ENCODE measurements around the gene NFIA. TPM values are rescaled to one million over a fixed set of nuclear protein-coding genes. Genes with fewer than 3 reads are reported as not detected.
A peak's percentile ranks its signal among the peaks of the same experiment; 100 is the strongest.

Gene NFIA
- polyA plus RNA-seq, 1 donor, result 22.8 TPM

DNA sequence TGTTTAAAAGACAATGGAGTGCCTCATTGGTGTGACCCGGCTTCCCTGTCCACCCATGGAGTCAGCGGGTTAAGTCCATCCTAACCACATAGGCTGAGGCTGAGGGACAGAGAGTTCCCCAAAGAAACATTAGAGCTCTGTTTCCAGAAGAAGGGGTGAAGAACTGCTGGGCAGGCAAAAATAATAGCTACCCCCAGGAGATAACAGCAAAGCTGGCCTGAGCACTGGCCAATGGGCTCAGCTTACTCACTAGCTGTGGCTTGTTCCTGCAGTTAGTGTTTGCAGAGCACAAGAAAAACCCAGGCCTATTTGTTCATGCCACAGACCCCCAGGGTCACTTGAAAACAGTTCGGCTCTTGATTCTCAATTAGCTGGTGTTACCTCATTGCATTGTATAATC, 311.2 kb downstream of the NFIA start:
- no peak for DNase-seq (ENCODE audit: low read depth)

DNA sequence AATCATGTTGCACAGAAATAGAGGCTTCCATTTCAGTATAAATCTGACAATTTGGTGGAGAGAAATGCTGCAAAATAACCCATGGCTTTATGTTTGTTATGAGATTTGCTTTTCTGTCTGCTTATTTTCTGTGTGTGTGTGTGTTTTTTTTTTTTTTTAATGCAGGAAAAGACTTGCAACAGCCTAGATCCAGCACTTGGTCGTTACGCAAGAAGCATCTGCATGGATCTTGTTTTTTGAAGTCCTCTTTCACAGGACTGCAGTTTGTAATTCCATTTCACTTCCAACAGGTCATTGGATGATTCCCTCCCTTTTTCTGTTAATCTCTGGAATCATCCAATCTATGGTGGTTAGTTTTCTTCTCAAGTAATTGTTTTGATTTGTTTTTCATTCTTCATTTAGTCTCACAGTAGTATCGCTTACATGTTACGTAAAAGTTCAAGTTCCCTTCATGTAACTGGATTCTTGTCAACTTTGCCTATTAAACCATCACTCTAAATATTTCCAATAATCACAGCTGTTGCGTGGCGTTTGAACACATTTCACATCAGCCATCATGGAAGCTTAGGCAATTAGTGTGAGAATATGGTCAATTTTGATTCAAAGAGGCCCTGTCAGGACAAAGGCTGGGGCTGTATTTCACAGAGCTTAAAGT, 312.9 kb downstream of the NFIA start:
- DNase-seq (ENCODE audit: low read depth), result no peak

DNA sequence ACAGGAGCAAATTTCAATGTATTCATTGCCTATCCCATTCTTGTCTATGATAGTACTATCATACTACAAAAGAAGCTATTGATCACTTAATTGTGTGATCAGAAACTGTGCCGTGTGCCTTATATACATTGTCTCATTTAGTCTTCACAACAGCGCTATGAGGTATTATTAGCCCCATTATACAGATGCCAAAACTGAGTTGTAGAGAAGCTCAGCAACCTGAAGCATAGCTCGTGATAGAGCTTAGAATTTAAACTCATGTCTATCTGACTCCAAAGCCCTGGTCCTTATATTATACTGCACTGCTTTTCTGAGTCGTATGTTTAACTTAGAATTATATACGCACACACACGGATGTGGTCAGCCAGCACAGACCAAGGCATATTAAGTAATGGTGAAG, 315.1 kb downstream of the NFIA start:
- DNase-seq (ENCODE audit: low read depth), result no peak

DNA sequence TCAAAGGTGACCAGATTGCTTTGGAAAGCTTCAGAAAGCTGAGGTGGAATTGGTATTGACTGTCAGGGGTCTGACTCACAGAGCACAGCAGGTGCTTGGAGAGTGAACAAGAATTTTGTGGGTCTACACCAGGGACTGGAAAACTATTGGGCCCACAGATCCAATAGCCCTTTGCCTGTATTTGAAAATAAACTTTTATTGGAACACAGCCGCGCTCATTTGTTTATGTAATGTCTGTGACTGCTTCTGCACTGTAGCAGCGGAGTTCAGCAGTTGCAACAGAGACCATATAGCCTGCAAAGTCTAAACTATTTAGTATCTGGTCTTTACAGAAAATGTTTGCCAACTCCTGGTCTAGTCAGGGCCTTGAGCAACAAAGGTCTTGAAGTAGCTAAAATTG, 315.6 kb downstream of the NFIA start:
- peak; percentile 65 for DNase-seq (ENCODE audit: low read depth)

DNA sequence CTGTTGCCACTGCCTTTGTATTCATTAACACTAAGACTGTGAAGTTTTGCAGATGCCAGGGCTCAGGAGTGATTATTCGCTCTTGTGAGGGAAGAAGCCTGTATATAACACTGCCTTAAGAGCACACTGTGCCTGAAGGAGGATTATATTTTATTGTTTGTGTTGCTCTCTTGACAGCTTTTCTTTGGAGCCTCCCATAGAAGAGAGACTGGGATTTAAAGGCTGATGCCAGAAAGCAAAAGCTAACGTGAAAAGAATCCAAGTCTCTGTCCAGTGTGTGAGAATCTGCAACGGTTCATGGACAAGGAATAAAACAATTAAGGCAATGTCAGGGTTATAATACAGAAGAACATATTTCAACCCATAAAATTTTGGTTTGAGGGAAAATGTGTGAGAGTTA, 316.8 kb downstream of the NFIA start:
- DNase-seq (ENCODE audit: low read depth), result peak; percentile 65

GRCh38 chr1:61400131-61400770, 317.9 kb downstream of the NFIA start:
- DNase-seq (ENCODE audit: low read depth), result no peak

DNA sequence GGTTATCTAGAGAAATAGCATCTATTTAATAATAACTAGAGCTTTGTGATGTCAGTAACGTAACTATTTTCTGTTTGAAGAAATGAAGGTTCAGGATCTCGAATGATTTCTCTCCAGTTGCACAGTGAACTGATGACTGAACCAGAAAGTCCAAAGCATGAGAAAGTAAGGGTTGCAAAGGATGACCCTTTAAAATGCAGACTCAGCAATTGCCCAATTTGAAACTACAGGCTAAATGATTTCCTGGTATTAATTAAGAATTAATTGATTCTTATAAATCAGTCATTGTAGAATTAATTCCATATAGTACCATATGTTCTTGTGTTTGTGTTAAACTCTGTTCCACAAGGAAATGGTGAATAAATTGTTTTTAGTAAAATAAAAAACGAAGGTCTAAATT, 318.6 kb downstream of the NFIA start:
- DNase-seq (ENCODE audit: low read depth), result no peak

DNA sequence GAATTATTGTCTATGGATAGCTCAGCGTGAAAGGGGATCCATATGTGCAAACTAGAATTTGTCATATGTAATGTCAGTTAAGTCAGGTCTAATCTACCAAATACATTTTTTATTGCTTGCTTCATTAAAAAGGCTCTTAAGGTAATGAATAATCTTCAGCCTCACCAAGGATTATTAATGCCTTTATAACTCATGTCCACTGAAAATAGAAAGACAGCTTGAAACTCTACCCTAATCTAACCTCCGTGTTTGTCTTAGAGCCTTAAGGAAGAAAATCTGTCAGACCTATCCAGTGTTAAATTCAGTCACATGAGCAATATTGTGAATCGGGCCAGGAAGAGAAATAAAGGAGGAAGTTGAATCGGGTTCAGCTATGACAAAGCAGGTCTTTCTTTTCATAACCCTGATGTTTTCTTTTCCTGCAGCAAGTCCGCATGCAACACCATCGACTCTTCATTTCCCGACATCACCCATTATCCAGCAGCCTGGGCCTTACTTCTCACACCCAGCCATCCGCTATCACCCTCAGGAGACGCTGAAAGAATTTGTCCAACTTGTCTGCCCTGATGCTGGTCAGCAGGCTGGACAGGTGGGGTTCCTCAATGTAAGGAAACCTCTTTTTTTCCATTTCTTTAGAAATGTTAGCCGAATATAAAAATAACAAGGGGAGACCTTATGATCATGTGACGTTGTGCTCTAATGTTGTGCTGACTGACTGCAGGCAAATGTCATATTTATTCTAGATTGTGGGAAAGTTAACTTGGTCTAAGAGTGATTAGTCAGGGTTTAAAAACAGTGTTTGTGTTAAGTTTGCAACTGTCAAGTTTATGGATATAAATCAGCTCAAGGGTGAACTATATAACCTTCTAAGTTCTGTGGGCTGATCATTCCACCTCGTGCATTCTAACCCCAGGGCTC, 321.6 kb downstream of the NFIA start:
- no peak for DNase-seq (ENCODE audit: low read depth)

- no peak for DNase-seq (ENCODE audit: low read depth)
Observed at GRCh38 chr1:61404597-61405376, 322.4 kb downstream of the NFIA start.

DNA sequence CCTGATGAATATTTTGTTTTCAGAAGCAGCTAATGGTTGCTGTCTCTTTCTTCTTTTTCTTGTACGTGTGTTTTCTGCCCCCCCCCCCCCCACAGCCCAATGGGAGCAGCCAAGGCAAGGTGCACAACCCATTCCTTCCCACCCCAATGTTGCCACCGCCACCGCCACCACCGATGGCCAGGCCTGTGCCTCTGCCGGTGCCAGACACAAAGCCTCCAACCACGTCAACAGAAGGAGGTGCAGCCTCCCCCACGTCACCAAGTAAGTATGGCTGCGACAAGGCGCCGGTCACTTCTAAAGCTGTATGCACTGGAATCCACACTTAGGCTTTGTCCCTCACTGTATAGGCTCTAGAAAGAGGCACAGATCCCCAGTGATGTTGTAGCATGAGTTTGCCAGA, 324.1 kb downstream of the NFIA start:
- DNase-seq (ENCODE audit: low read depth), result no peak

DNA sequence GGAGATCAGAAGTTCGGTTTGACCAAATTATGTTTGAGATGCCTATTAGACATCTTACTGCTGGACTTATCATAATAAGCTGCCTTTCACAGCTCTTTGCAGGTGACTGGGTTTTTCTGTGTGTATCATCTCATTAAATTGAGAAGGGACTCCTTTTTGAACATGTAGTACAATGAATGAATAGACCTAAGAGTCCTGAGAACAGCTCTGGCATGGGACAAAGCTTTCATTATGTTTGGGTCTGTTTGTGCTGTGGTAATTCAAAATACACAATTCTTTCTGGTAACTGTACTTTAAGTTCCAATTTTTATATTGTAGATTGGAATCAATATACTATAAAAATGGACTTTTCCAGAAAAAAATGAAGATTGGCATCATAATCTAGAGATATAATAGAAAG, 330.2 kb downstream of the NFIA start:
- no peak for DNase-seq (ENCODE audit: low read depth)

GRCh38 chr1:61419196-61419595, 336.8 kb downstream of the NFIA start:
- no peak for DNase-seq (ENCODE audit: low read depth)

DNA sequence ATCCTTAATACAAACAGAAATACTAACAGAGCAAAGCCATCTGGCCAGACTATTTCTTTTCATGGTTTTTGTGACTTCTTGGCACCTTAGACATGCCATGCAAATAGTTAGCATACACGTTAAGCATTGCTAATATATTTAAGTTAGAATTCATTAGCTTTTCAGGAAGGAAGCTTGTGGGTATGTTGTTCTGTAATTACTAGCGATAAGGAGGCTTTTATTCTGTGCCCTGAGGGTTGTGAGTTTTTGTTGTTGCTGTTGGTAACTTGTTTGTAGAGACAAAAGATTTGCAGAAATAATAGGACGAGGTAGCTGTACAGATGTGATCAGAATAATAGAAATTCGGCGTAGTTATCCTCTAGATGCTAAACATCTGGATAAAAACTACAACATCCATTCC, 337.3 kb downstream of the NFIA start:
- no peak for DNase-seq (ENCODE audit: low read depth)

- DNase-seq (ENCODE audit: low read depth), result no peak
Observed at GRCh38 chr1:61420243-61420642, 337.9 kb downstream of the NFIA start.

GRCh38 chr1:61420909-61421835, 338.8 kb downstream of the NFIA start:
- DNase-seq (ENCODE audit: low read depth), result no peak

DNA sequence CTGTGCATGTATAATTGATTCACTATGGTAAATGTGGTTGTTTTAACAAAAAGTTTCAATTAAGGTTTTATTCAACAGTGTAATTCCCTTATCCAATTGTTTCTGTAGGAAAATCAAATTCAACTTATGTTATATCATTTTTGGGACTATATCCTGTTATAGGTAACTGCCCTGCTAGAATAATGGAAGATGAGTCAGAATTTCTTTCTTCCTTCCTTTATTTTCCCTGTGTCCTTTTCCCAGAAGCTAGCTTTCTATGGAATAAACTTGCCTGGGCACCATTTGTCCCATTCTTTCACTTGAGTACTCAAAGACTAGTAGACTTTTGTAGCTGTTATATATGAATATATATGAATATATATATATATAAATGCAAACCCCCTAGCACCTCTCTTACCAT, 341.3 kb downstream of the NFIA start:
- DNase-seq (ENCODE audit: low read depth), result no peak

- DNase-seq (ENCODE audit: low read depth), result no peak
Observed at GRCh38 chr1:61424382-61424781, 342.0 kb downstream of the NFIA start.

GRCh38 chr1:61425040-61425439, 342.7 kb downstream of the NFIA start:
- no peak for DNase-seq (ENCODE audit: low read depth)

GRCh38 chr1:61426254-61426653, 343.9 kb downstream of the NFIA start:
- DNase-seq (ENCODE audit: low read depth), result no peak

DNA sequence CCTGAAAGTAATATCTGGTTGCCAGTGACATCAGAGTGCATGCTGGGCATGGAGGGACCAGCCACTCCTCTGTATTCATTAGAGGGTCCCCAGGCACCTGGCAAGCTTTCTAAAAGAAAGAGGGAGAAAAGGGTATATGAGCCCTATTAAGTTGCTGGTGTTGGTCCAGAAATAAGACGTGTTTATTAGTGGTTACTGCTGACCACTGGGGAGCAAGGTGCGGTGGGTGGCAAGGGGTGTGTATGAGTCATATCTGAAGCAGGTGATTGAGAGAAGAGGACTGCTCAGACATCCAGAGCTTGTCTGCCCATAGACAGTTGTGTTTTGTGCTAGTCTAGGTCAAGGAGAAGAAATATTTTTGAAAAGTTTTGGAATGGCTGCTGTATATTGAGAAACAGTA, 344.5 kb downstream of the NFIA start:
- DNase-seq (ENCODE audit: low read depth), result no peak

DNA sequence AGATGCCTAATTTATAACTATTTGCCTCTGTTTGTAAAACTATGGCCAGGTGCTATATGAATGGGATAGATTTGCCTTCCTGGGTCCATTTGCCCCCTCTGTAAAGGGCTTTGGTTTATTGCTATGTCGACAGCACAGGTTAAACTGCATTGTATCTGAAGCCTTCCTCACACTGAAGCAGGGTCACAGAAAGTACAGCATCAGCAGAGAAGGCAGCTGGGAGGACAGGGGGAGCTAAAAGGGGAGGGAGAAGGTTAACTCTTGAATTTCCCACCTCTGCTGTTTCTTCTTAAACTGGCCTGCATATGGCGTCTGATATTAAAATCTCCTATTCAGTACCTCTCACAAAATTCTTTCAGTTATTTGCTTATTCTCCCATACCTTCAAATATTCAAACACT, 345.1 kb downstream of the NFIA start:
- DNase-seq (ENCODE audit: low read depth), result no peak

Measured in forelimb muscle (tissue), 1 donor.